Epithelial cell of proximal tubule (primary cell): Measurements from ENCODE around the gene RPRM. TPM values are rescaled to one million over a fixed set of nuclear protein-coding genes. Genes with fewer than 3 reads are reported as not detected.
"Not testable (repeated sequence)": the region's sequence is repeated elsewhere in the genome, so short reads cannot be mapped to it uniquely, and the experiment has no call there.

Experiments
- DNase-seq: peaks from one replicate; pipeline ENCODE4 v3.0.0-alpha.2; 2011; ENCODE audit warnings: low read depth
- H3K4me3 ChIP-seq: 2 replicates; pipeline ENCODE4 v1.5.1; 2011; ENCODE audit warnings: low read depth, mild to moderate bottlenecking, low read length
- total RNA-seq: library from RNA; depleted of rRNA; stranded (reverse); fragments of >200 nt; gene quantifications from 2 replicates; pipeline ENCODE4 v1.2.3, GENCODE V29; 2015
- TF ChIP-seq, protein P1 (sequence below): conservative IDR thresholded peaks from 2 replicates; pipeline ENCODE4 v1.5.1; 2012; ENCODE audit warnings: low read depth, mild to moderate bottlenecking, low read length

RPRM gene
- total RNA-seq, 1 donor from 2014 or later = not detected

DNA sequence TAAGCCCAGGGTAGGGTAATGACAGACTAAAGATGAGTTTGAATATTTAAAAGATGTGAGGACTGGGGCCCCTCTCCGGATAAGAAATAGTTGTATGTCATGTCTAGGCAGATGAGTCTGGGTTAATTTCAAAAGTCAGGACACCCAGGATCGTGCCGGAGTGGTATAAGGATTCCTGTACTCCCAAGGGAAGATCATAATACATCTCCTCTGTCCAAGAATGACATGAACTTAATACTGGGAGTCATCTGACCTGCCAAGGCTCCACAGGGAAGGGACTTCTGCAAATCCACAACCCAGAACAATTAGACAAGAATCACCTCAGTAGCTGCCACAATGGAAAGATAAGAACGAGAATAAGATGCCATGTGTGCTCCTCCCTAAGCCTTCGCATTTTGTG, 17.1 kb downstream of the RPRM start:
- DNase-seq = no peak
- TF ChIP-seq, protein P1, sequence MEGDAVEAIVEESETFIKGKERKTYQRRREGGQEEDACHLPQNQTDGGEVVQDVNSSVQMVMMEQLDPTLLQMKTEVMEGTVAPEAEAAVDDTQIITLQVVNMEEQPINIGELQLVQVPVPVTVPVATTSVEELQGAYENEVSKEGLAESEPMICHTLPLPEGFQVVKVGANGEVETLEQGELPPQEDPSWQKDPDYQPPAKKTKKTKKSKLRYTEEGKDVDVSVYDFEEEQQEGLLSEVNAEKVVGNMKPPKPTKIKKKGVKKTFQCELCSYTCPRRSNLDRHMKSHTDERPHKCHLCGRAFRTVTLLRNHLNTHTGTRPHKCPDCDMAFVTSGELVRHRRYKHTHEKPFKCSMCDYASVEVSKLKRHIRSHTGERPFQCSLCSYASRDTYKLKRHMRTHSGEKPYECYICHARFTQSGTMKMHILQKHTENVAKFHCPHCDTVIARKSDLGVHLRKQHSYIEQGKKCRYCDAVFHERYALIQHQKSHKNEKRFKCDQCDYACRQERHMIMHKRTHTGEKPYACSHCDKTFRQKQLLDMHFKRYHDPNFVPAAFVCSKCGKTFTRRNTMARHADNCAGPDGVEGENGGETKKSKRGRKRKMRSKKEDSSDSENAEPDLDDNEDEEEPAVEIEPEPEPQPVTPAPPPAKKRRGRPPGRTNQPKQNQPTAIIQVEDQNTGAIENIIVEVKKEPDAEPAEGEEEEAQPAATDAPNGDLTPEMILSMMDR = no peak
- H3K4me3 ChIP-seq = no peak overlapping the region

DNA sequence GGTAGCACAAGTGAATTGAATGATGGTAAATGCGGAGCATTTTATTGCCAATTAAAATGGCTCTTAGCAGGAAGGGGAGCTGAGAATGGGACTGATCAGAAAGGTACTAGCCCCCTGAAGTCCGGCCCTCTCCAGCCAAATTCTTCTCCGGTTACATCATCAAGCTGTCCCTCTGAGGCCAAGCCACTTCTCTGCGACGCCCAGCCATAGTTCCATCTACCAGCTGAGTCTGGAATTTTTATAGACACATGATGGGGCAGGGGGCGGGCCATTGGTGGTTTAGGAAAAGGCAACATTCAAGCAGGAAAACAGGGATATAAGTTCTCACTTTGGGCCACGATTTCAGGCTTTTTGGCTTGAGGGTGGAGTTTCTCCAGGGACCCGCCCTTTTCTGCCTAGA, 22.7 kb downstream of the RPRM start:
- no peak for DNase-seq
- no peak overlapping the region for H3K4me3 ChIP-seq
- TF ChIP-seq, protein P1 = no peak

DNA sequence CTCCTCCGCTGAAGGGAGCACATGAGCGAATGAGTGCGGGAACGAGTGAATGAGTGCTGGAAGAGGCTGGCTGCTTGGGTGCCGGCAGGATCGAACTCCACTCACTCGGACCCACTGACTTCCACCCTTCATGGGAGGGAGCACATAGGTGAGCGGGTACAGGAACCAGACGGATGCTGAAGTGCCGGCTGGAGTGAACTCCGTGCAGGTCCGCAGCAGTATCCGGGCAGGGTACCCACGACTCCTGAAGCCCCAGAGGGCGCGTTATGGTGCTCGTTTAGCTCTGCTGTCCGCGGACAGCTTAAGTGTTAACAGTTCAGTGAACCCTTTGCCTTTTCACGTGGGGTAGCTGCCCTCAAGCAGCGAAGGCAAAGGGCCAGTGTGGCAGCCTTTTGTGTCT, 23.2 kb downstream of the RPRM start:
- TF ChIP-seq, protein P1 = no peak
- DNase-seq = no peak

DNA sequence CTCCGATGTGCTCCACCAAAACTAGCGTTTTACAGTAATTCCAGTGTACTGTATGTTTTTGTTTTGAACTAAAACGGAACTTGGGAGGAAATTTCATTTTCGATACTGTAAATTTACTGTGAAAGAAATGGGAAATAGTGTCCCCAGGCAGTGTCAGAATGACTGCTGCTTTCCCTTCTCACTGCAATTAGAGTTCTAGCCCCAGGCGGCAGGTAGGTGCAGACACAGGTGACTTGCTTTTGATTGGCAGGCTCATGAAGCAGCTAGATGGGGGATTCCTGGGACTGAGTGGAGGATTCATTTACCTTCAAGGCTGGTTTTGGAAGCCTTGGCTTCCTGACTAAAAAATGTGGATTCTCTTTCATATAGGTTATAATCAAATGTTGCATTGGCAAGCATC, 27.0 kb downstream of the RPRM start:
- no peak for DNase-seq
- TF ChIP-seq, protein P1 = no peak
- no peak overlapping the region for H3K4me3 ChIP-seq

More for the DNA sequence above, 23.2 kb downstream of the RPRM start:
- no peak overlapping the region for H3K4me3 ChIP-seq

DNA sequence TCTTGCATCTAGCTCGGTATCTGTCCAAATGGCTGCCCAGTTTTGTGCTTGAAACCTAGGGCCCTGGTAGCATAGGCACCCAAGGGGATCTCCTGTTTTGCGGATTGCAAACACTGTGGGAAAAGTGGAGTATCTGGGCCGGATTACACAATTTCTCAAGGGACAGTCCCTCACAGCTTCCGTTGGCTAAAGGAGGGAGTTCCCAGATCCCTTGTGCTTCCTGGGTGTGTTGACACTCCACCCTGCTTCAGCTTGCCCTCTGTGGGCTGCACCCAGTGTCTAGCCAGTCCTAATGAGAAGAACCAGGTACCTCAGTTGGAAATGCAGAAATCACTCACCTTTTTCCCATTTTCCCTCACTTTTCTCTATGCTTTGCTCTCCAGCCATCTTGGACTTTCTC, 35.5 kb downstream of the RPRM start:
- DNase-seq = no peak

DNA sequence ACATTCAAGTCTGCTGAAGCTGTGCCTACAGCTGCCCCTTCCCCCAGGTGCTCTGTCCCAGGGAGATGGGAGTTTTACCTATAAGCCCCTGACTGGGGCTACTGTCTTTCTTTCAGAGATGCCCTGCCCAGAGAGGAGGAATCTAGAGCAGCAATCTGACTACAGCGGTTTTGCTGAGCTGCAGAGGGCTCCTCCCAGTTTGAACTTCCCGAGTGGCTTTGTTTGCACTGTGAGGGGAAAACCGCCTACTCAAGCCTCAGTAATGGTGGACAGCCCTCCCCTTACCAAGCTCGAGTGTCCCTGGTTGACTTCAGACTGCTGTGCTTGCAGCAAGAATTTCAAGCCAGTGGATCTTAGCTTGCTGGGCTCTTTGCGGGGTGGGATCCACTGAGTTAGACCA, 35.9 kb downstream of the RPRM start:
- not testable (repeated sequence) for H3K4me3 ChIP-seq, DNase-seq

More for the DNA sequence above, 35.5 kb downstream of the RPRM start:
- TF ChIP-seq, protein P1 = no peak
- H3K4me3 ChIP-seq = no peak overlapping the region

DNA sequence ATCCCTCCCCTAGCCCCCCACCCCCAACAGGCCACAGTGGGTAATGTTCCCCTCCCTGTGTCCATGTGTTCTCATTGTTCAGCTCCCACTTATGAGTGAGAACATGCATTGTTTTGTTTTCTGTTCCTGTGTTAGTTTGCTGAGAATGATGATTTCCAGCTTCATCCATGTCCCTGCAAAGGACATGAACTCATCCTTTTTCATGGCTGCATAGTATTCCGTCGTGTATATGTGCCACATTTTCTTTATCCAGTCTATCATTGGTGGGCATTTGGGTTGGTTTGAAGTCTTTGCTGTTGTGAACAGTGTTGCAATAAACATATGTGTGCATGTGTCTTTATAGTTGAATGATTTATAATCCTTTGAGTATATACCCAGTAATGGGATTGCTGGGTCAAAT, 38.5 kb downstream of the RPRM start:
- DNase-seq, H3K4me3 ChIP-seq: not testable (repeated sequence)

DNA sequence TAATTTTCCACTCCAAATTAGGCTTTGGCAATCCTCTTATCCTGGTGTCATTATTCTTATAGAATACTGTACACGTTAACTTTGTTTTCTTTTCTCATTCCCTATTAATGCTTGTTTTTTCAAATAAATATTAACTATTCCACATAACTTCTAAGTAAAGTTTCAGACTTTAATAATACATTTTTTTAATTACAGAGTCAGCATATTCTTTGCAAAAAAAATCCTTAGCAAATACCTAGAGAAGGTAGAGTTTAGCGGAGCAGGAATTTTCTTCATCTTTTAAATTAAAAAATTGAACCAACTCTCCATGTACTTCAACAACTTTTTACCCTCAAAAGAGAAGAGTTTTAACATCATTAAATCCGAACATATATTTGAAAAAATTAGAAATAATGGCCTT, 45.2 kb downstream of the RPRM start:
- TF ChIP-seq, protein P1 = no peak
- no peak overlapping the region for H3K4me3 ChIP-seq
- no peak for DNase-seq
